Measurements from ENCODE around the gene GPRIN2.

DNA sequence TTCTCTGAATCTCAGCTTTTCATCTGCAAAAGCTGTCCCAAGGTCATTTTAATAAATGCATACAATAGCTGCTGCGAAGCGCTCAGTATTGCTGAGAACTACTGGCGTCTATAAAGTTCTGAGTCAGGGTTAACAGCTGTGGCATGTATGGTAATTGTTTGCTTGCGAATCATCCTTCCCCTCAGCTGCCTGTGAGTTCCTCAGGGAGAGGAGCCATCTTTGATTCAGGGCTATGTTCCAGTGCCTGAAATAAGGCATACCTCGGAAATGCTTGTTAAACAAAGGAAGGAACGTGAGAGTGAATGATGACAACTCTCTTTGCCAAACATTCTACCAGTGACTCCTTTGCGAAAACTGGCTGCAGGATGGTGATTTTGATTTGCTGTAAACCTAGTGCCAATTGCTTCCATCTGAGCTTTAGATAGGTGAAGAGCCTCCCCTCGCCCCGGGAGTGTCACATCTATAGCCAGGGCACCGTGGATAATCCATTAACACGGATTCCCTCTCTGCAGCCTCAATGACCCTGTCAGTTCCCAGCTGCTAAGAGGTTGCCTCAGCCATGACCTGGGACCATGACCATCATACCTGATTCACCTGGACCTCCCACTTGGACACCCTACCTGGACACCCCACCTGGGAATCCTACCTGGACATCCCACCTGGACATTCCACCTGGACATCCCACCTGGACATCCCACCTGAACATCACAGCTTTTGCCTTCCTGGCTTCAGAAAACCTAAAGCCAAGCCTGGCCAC is 39.6 kb downstream of the GPRIN2 start:
- no peak for TF ChIP-seq CTCF (conservative IDR thresholded peaks at IDR 0.05)
- peak; percentile 37; the same call in 1 of the 2 replicates for TF ChIP-seq ZFX (IDR thresholded peaks at IDR 0.05)

Data from C4-2B (cell line).